ENCODE measurements around the gene FGF2. TPM values are rescaled to one million over a fixed set of nuclear protein-coding genes. Genes with fewer than 3 reads are reported as not detected.

FGF2 gene
- total RNA-seq, 1 donor from 2014 or later, result 2.7 TPM

GRCh38 chr4:122909683-122910082 is 83.1 kb downstream of the FGF2 start:
- no peak overlapping the region for H3K27ac Mint-ChIP-seq
- no peak for DNase-seq (ENCODE audit: low spot score, unreplicated experiment)
- no peak overlapping the region for H3K4me3 Mint-ChIP-seq (ENCODE audit: low read depth)
- H3K36me3 Mint-ChIP-seq (ENCODE audit: insufficient read depth), result no peaks in the 10 kb centered on the region
- no peaks in the 10 kb centered on the region for H3K9me3 Mint-ChIP-seq (ENCODE audit: low read depth)
- no peaks in the 10 kb centered on the region for H3K4me1 Mint-ChIP-seq (ENCODE audit: low read depth)
- no peaks in the 10 kb centered on the region for H3K27me3 Mint-ChIP-seq
- no peak for TF ChIP-seq CTCF (IDR thresholded peaks at IDR 0.05; ENCODE audit: unreplicated experiment)

GRCh38 chr4:122911588-122911987 is 85.0 kb downstream of the FGF2 start:
- no peak for TF ChIP-seq CTCF (IDR thresholded peaks at IDR 0.05; ENCODE audit: unreplicated experiment)
- no peak overlapping the region for H3K4me3 Mint-ChIP-seq (ENCODE audit: low read depth)
- H3K36me3 Mint-ChIP-seq (ENCODE audit: insufficient read depth), result no peaks in the 10 kb centered on the region
- H3K4me1 Mint-ChIP-seq (ENCODE audit: low read depth), result no peaks in the 10 kb centered on the region
- no peaks in the 10 kb centered on the region for H3K27me3 Mint-ChIP-seq
- H3K27ac Mint-ChIP-seq, result no peak overlapping the region
- DNase-seq (ENCODE audit: low spot score, unreplicated experiment), result no peak
- H3K9me3 Mint-ChIP-seq (ENCODE audit: low read depth), result no peaks in the 10 kb centered on the region

- Mint-ChIP-seq H3K4me1 (ENCODE audit: low read depth) (no peaks in the 10 kb centered on the region), H3K27ac (no peak overlapping the region)
Measured at GRCh38 chr4:122912810-122913575, 86.4 kb downstream of the FGF2 start.

GRCh38 chr4:122914292-122914904 is 87.8 kb downstream of the FGF2 start:
- H3K36me3 Mint-ChIP-seq (ENCODE audit: insufficient read depth), result no peaks in the 10 kb centered on the region
- DNase-seq (ENCODE audit: low spot score, unreplicated experiment), result no peak
- no peaks in the 10 kb centered on the region for H3K27me3 Mint-ChIP-seq
- no peaks in the 10 kb centered on the region for H3K4me1 Mint-ChIP-seq (ENCODE audit: low read depth)
- no peaks in the 10 kb centered on the region for H3K9me3 Mint-ChIP-seq (ENCODE audit: low read depth)
- no peak overlapping the region for H3K4me3 Mint-ChIP-seq (ENCODE audit: low read depth)
- TF ChIP-seq CTCF (IDR thresholded peaks at IDR 0.05; ENCODE audit: unreplicated experiment), result no peak
- no peak overlapping the region for H3K27ac Mint-ChIP-seq

More at GRCh38 chr4:122912810-122913575, 86.4 kb downstream of the FGF2 start:
- H3K27me3 Mint-ChIP-seq, result no peaks in the 10 kb centered on the region
- no peak for TF ChIP-seq CTCF (IDR thresholded peaks at IDR 0.05; ENCODE audit: unreplicated experiment)
- H3K4me3 Mint-ChIP-seq (ENCODE audit: low read depth), result no peak overlapping the region
- DNase-seq (ENCODE audit: low spot score, unreplicated experiment), result no peak
- no peaks in the 10 kb centered on the region for H3K9me3 Mint-ChIP-seq (ENCODE audit: low read depth)
- H3K36me3 Mint-ChIP-seq (ENCODE audit: insufficient read depth), result no peaks in the 10 kb centered on the region

- no peaks in the 10 kb centered on the region for H3K4me1 Mint-ChIP-seq (ENCODE audit: low read depth)
- H3K9me3 Mint-ChIP-seq (ENCODE audit: low read depth), result no peaks in the 10 kb centered on the region
- DNase-seq (ENCODE audit: low spot score, unreplicated experiment), result no peak
- no peak for TF ChIP-seq CTCF (IDR thresholded peaks at IDR 0.05; ENCODE audit: unreplicated experiment)
- no peak overlapping the region for H3K4me3 Mint-ChIP-seq (ENCODE audit: low read depth)
- H3K36me3 Mint-ChIP-seq (ENCODE audit: insufficient read depth), result no peaks in the 10 kb centered on the region
- no peak overlapping the region for H3K27ac Mint-ChIP-seq
- H3K27me3 Mint-ChIP-seq, result no peaks in the 10 kb centered on the region
Measured at GRCh38 chr4:122914938-122915337, 88.3 kb downstream of the FGF2 start.
